H1 (cell line): ENCODE measurements around the gene HIPK2.

Source experiments
- CTCF ChIP-seq, 3 experiments: IDR thresholded peaks; 1 replicate in 2 of 3; 2 replicates in 1 of 3; pipeline versions ENCODE4 v1.5.1 to v1.6.1; 2011; ENCODE audit warnings: low read length in 3 of 3, mild to moderate bottlenecking in 3 of 3, inconsistent platforms in 2 of 3, low read depth in 1 of 3, moderate library complexity in 1 of 3; ENCODE audit not compliant: insufficient read depth in 1 of 3; ENCODE audit errors: control extremely low read depth in 1 of 3
- EZH2 ChIP-seq: fragments of 200-600 bp; sonication (generic); IDR thresholded peaks from 2 replicates; pipeline ENCODE4 v1.7.1; 2012; ENCODE audit warnings: low read depth, mild to moderate bottlenecking, moderate library complexity, low read length, inconsistent platforms; ENCODE audit not compliant: severe bottlenecking
- HDAC2 ChIP-seq, 2 experiments: fragments of 300-600 bp in 1 of 2; sonication (generic) in 1 of 2; IDR thresholded peaks; 2 replicates each; pipeline ENCODE4 v1.6.1; 2011 to 2012; ENCODE audit warnings: low read depth in 2 of 2, low read length in 2 of 2, mild to moderate bottlenecking in 2 of 2, moderate library complexity in 2 of 2, borderline replicate concordance in 1 of 2, inconsistent platforms in 1 of 2
- JUN ChIP-seq: IDR thresholded peaks from 2 replicates; pipeline ENCODE4 v1.6.1; 2011; ENCODE audit warnings: low read depth, mild to moderate bottlenecking, improper control_type of control experiment, low read length
- POLR2AphosphoS5 ChIP-seq: IDR thresholded peaks from 2 replicates; pipeline ENCODE4 v1.6.1; 2011; ENCODE audit warnings: low read depth, low read length
- RBBP5 ChIP-seq: IDR thresholded peaks from 2 replicates; pipeline ENCODE4 v1.7.1; 2012; ENCODE audit warnings: low read depth, mild to moderate bottlenecking, inconsistent platforms, low read length, moderate library complexity, borderline replicate concordance
- TF ChIP-seq, protein P1 (sequence below): fragments of 300-600 bp; sonication (generic); IDR thresholded peaks from 2 replicates; pipeline ENCODE4 v1.7.1; 2012; ENCODE audit warnings: low read length, moderate library complexity, mild to moderate bottlenecking, inconsistent platforms; ENCODE audit not compliant: insufficient replicate concordance

DNA sequence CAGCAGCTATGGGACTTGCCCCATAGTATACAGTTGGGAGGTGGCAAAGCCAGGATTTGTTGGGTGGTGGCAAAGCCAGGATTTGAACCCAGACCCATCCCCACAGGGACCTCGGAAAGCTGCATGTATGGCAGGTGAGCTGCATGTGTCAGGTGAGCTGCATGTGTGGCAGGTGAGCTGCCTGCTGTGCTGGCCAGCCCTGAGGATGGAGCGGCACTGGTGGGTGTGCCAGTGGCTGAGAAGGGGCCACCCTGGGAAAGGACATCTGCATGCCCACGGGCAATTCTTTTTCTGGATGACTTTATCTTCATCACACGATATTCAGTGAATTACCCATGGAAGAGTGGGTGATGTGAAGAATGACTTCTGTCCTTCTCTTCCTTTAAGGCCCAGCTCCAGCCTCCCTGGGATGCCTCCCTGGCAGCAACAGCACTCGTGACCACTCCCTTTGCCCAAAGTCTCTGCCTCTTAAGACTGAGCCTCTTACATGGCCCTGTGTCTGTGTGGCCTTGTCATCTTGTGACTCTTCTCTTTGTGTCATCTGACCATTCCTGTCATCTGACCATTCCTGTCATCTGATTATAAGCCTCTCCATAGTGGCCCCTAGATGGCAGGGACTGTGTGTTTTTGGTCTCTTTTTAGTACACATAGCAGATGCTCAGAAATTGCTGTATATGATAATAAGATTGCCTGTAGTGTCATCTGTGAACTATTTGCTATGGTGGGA lies 229.3 kb downstream of the HIPK2 start:
- TF ChIP-seq, protein P1, sequence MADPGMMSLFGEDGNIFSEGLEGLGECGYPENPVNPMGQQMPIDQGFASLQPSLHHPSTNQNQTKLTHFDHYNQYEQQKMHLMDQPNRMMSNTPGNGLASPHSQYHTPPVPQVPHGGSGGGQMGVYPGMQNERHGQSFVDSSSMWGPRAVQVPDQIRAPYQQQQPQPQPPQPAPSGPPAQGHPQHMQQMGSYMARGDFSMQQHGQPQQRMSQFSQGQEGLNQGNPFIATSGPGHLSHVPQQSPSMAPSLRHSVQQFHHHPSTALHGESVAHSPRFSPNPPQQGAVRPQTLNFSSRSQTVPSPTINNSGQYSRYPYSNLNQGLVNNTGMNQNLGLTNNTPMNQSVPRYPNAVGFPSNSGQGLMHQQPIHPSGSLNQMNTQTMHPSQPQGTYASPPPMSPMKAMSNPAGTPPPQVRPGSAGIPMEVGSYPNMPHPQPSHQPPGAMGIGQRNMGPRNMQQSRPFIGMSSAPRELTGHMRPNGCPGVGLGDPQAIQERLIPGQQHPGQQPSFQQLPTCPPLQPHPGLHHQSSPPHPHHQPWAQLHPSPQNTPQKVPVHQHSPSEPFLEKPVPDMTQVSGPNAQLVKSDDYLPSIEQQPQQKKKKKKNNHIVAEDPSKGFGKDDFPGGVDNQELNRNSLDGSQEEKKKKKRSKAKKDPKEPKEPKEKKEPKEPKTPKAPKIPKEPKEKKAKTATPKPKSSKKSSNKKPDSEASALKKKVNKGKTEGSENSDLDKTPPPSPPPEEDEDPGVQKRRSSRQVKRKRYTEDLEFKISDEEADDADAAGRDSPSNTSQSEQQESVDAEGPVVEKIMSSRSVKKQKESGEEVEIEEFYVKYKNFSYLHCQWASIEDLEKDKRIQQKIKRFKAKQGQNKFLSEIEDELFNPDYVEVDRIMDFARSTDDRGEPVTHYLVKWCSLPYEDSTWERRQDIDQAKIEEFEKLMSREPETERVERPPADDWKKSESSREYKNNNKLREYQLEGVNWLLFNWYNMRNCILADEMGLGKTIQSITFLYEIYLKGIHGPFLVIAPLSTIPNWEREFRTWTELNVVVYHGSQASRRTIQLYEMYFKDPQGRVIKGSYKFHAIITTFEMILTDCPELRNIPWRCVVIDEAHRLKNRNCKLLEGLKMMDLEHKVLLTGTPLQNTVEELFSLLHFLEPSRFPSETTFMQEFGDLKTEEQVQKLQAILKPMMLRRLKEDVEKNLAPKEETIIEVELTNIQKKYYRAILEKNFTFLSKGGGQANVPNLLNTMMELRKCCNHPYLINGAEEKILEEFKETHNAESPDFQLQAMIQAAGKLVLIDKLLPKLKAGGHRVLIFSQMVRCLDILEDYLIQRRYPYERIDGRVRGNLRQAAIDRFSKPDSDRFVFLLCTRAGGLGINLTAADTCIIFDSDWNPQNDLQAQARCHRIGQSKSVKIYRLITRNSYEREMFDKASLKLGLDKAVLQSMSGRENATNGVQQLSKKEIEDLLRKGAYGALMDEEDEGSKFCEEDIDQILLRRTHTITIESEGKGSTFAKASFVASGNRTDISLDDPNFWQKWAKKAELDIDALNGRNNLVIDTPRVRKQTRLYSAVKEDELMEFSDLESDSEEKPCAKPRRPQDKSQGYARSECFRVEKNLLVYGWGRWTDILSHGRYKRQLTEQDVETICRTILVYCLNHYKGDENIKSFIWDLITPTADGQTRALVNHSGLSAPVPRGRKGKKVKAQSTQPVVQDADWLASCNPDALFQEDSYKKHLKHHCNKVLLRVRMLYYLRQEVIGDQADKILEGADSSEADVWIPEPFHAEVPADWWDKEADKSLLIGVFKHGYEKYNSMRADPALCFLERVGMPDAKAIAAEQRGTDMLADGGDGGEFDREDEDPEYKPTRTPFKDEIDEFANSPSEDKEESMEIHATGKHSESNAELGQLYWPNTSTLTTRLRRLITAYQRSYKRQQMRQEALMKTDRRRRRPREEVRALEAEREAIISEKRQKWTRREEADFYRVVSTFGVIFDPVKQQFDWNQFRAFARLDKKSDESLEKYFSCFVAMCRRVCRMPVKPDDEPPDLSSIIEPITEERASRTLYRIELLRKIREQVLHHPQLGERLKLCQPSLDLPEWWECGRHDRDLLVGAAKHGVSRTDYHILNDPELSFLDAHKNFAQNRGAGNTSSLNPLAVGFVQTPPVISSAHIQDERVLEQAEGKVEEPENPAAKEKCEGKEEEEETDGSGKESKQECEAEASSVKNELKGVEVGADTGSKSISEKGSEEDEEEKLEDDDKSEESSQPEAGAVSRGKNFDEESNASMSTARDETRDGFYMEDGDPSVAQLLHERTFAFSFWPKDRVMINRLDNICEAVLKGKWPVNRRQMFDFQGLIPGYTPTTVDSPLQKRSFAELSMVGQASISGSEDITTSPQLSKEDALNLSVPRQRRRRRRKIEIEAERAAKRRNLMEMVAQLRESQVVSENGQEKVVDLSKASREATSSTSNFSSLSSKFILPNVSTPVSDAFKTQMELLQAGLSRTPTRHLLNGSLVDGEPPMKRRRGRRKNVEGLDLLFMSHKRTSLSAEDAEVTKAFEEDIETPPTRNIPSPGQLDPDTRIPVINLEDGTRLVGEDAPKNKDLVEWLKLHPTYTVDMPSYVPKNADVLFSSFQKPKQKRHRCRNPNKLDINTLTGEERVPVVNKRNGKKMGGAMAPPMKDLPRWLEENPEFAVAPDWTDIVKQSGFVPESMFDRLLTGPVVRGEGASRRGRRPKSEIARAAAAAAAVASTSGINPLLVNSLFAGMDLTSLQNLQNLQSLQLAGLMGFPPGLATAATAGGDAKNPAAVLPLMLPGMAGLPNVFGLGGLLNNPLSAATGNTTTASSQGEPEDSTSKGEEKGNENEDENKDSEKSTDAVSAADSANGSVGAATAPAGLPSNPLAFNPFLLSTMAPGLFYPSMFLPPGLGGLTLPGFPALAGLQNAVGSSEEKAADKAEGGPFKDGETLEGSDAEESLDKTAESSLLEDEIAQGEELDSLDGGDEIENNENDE = no peak
- TF ChIP-seq RBBP5 (no peak), POLR2AphosphoS5 (no peak), EZH2 (no peak), CTCF (IDR thresholded peaks at IDR 0.05; ENCODE audit: control extremely low read depth in 1 of 3, insufficient read depth in 1 of 3, low read depth in 1 of 3, low read length in 3 of 3) (no peak), JUN (no peak), HDAC2 (IDR thresholded peaks at IDR 0.05; ENCODE audit: borderline replicate concordance in 1 of 2, low read depth in 2 of 2, low read length in 2 of 2) (no peak)
